HG03097 (cell line): ENCODE data around the gene DNAJB6.

Experiments used
- ATAC-seq: cut with Tn5 transposase; IDR thresholded peaks from one replicate; pipeline ENCODE4 v1.9.1; 2021; ENCODE audit not compliant: unreplicated experiment, low FRiP score

Gene DNAJB6

DNA sequence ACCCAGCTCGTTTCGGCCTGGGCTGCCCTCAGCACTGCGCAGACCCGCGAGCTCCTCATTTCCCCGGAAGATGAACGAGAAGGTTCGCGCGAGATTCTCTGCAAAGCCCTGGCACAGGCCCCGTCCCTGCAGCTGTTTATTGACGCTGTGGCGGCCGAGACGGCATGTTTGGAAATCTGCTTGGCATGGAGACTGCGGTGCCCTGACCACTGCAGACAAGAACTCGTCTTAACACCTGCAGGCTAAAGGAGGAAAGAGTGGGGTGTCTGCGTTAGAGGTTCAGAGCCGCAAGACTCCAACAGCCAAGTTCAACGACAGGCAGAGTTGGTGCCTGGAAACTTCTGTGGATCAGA, 125.6 kb downstream of the DNAJB6 start:
- no peak for ATAC-seq

GRCh38 chr7:157462840-157463239, 126.0 kb downstream of the DNAJB6 start:
- no peak for ATAC-seq

DNA sequence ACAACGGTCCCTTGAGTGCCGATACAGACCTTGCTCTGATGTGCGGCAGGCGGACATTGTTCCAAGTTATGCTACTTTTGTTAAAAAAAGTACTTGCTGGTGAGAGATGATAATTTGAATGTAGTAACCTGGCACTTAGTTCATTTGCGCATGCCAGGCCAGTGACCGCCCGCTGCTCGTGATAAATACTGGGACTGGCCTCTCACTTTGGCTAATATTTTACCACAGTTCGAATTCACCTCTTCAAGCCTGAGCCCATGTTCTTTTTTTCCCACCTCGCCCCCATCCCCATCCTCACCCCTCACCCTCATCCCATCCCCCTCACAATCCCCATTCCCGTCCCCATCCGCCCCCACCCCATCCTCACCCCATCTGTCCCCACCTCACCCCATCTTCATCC, 126.4 kb downstream of the DNAJB6 start:
- ATAC-seq: no peak

DNA sequence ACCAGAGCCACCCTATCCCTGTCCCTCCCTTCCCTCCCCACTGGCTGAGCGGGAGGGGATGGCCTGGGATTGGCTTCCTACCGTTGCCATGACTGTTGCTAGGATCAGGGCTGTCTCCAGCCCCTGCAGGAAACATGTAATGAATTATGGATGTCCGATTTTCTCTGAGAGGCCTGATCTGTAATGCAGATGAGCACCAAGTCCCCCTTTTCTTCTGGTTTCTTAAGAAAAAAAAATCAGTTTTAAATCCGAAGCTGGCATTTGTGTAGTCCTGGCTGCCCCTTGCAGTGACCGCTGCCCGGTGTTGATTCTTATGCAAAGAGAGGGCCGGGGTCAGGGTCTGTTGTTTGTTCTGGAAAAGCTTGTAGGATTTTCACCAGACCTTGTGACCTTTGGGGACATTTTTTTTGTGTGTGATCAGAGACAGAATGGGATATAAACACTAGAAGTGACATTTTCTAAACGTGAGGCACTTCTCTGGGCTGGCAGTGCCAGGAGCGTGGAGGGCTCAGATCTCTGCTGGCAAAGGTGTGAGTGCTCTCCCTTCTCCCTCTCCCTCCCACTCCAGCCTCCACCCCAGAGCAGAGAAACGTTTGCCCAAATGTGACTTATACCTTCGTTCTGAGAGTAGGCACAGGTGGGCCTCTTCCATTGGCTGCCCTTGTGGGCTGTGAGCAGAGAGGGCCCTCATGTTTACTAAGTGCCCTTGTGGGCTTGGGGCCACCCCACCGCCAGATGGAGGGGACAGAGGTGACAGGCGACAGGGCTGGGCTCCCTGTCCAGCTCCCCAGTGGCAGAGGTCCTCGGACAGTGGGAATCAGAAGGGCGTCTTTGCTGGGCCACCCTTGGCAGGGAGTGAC, 127.5 kb downstream of the DNAJB6 start:
- ATAC-seq: no peak

DNA sequence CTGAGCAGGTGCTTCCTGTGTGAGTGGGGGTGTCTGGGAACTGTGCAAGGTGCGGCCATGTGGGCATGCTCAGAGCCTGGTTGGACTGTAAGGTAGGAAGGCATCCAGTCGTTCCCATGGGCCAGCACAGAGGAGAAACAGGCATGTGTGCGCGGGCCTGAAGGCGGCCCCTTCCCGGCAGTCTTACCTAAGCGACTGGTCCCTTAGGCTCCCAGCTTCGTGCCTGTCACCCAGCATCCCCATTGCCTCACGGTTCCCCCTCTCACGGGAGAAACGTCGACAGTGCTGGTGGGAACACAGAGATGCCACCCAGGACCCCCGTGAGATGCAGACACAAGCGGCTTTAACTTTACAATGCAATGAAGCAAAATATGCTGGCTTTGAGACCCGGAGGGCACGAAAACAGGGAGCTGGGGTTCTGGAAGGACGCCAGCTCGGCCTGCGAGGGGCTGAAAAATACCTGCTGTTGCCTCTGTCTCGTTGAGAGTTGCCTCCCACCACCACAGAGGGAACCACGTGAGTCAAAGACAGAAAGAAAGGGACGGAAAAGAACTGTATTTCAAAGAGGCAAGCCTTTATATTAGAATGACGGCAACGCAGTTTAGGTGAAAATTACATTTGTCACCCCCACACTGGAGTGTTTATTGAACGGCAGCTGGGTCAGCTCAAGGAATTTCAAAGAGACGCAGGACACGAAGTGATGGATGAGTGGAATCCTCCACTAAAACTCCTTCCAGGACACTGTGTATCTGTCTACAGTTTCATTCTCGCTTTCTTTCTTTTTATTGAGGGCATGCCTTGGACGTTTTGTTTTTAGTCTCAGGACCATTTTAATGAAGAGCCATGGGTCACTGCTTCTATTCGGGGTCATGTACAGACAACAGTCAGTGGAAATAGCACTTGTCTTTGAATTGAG, 128.4 kb downstream of the DNAJB6 start:
- ATAC-seq: no peak

- no peak for ATAC-seq
These were observed 129.4 kb downstream of the DNAJB6 start for GRCh38 chr7:157465891-157466866.

- ATAC-seq: no peak
These were observed 130.1 kb downstream of the DNAJB6 start for GRCh38 chr7:157466867-157467261.
